ENCODE measurements around the gene FNDC8. TPM values are rescaled to one million over a fixed set of nuclear protein-coding genes. Genes with fewer than 3 reads are reported as not detected.

FNDC8 gene
- total RNA-seq: not detected in 2 replicates

GRCh38 chr17:35121315-35121714 is at the start of gene FNDC8:
Gene FNDC8 (plus strand): TSS chr17:35121615. CDS start chr17:35121694, 79 bp downstream.
- Histone ChIP-seq H3K27me3 (ENCODE audit: control insufficient read depth, insufficient read depth, low read length) (peaks cover 3% of the 10 kb centered on the region), H3K4me3 (ENCODE audit: low read depth, low read length) (no peak within 1 kb of the TSS), H3K36me3 (ENCODE audit: control insufficient read depth, insufficient read depth, low read length) (no peaks in the 10 kb centered on the region)
- no peak for DNase-seq (ENCODE audit: low read depth)
- no peak for TF ChIP-seq CTCF (IDR thresholded peaks at IDR 0.05; ENCODE audit: insufficient read depth, low read length, poor library complexity, severe bottlenecking)

- no peaks in the 10 kb centered on the region for H3K27me3 ChIP-seq (ENCODE audit: control insufficient read depth, insufficient read depth, low read length)
- no peak overlapping the region for H3K4me3 ChIP-seq (ENCODE audit: low read depth, low read length)
- no peaks in the 10 kb centered on the region for H3K36me3 ChIP-seq (ENCODE audit: control insufficient read depth, insufficient read depth, low read length)
- no peak for TF ChIP-seq CTCF (IDR thresholded peaks at IDR 0.05; ENCODE audit: insufficient read depth, low read length, poor library complexity, severe bottlenecking)
- DNase-seq (ENCODE audit: low read depth): no peak
Observed at GRCh38 chr17:35073183-35073790, 48.1 kb upstream of the FNDC8 start.

- Histone ChIP-seq H3K36me3 (ENCODE audit: control insufficient read depth, insufficient read depth, low read length) (no peaks in the 10 kb centered on the region), H3K4me3 (ENCODE audit: low read depth, low read length) (no peak overlapping the region), H3K27me3 (ENCODE audit: control insufficient read depth, insufficient read depth, low read length) (no peaks in the 10 kb centered on the region)
- TF ChIP-seq CTCF (IDR thresholded peaks at IDR 0.05; ENCODE audit: insufficient read depth, low read length, poor library complexity, severe bottlenecking): no peak
- no peak for DNase-seq (ENCODE audit: low read depth)
Observed at GRCh38 chr17:35073991-35074627, 47.3 kb upstream of the FNDC8 start.

GRCh38 chr17:35074711-35075707 is 46.4 kb upstream of the FNDC8 start:
- DNase-seq (ENCODE audit: low read depth): no peak
- no peak for TF ChIP-seq CTCF (IDR thresholded peaks at IDR 0.05; ENCODE audit: insufficient read depth, low read length, poor library complexity, severe bottlenecking)
- Histone ChIP-seq H3K27me3 (ENCODE audit: control insufficient read depth, insufficient read depth, low read length) (no peaks in the 10 kb centered on the region), H3K4me3 (ENCODE audit: low read depth, low read length) (no peak overlapping the region), H3K36me3 (ENCODE audit: control insufficient read depth, insufficient read depth, low read length) (no peaks in the 10 kb centered on the region)

GRCh38 chr17:35076874-35077273 is 44.5 kb upstream of the FNDC8 start:
- DNase-seq (ENCODE audit: low read depth): no peak
- TF ChIP-seq CTCF (IDR thresholded peaks at IDR 0.05; ENCODE audit: insufficient read depth, low read length, poor library complexity, severe bottlenecking): no peak

More at GRCh38 chr17:35076874-35077273, 44.5 kb upstream of the FNDC8 start:
- H3K36me3 ChIP-seq (ENCODE audit: control insufficient read depth, insufficient read depth, low read length): no peaks in the 10 kb centered on the region
- no peak overlapping the region for H3K4me3 ChIP-seq (ENCODE audit: low read depth, low read length)
- H3K27me3 ChIP-seq (ENCODE audit: control insufficient read depth, insufficient read depth, low read length): no peaks in the 10 kb centered on the region

Measured in kidney epithelial cell (primary cell).